Activated CD4-positive, CD25-positive, alpha-beta regulatory T cell treated with anti-CD3 and anti-CD28 coated beads, Interleukin-2, amount 50 U/mL, for 72 hours (primary cell): Measurements from ENCODE around the gene CHADL.
"Not testable (repeated sequence)": the region's sequence is repeated elsewhere in the genome, so short reads cannot be mapped to it uniquely, and the experiment has no call there.

Source experiments
- DNase-seq: peaks from one replicate; pipeline ENCODE4 v3.0.0; 2021

The CHADL gene, protein sequence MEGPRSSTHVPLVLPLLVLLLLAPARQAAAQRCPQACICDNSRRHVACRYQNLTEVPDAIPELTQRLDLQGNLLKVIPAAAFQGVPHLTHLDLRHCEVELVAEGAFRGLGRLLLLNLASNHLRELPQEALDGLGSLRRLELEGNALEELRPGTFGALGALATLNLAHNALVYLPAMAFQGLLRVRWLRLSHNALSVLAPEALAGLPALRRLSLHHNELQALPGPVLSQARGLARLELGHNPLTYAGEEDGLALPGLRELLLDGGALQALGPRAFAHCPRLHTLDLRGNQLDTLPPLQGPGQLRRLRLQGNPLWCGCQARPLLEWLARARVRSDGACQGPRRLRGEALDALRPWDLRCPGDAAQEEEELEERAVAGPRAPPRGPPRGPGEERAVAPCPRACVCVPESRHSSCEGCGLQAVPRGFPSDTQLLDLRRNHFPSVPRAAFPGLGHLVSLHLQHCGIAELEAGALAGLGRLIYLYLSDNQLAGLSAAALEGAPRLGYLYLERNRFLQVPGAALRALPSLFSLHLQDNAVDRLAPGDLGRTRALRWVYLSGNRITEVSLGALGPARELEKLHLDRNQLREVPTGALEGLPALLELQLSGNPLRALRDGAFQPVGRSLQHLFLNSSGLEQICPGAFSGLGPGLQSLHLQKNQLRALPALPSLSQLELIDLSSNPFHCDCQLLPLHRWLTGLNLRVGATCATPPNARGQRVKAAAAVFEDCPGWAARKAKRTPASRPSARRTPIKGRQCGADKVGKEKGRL

DNA sequence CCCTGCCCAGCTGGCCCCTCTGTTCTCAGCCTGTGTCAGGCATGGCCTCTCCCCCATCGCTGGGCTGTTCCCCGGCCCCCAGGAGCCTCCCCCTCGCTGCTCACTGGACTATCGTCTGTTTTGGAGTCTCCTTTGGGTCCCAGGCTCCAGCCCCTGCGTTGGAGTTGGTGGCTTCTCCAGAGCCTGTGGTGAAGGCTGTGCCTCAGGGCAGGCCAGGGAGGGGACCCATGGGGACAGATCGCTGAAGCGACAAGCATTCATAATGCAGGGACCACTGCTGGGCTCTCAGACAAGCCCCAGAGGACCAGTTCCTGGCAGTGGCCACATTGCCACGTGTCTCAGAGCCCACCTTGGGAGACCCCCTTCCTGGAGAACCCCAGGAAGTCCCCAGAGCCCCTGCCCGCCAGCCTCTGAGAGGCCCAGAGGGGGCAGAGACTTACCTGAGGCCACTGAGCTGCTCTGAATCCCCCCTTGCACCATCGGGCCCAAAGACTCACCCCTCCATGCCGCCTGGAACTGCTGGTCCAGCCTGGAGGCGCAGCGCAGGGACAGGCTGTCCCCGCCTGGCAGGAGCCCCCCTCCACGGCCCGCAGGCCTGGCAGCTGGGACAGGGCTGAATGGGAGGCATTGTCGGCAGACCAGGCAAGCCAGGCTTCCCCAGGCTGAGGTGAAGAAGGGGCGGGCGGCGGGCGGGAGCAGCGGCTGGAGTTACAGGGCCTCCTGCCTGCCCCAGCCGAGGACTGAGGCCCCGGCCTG, at the start of gene CHADL:
Gene CHADL (minus strand): TSS at position 555 of the 756 bp plus-strand sequence. CDS start 50 bp downstream, at position 505.
- no peak for DNase-seq

GRCh38 chr22:41289671-41290070, 48.9 kb upstream of the CHADL start:
- DNase-seq: no peak

DNA sequence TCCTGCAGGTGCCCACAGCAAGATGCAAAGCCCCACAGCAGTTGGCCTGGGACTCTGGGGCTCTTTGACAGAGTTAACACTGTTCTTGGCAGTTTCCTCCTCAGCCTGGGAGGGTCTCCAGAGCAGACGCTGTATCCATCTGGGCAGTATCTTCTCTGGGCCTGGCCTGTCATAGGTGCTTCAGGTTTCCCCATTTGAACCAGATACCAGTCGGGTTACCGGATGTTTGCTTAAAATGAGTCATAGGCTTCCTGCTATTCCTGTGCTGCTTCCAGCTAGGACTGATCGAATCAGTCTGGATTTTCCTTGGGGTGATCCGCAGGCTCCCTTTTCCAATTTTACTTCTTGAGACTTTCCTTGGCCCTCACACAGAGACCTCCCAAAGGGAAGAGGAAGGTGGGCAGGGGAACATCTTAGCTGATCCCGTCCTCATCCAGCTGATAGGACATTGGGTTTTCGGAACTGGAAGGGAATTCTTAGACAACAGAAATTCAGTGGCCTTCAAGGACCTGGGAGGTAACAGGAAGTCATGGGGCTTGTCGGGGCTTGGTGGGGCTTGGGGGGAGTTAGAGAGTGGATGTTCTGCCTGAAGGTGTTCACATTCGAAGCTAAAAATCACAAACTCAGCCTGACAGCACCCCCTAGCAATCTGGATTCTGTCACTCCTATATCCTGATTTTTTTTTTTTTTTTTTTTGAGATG, 47.7 kb upstream of the CHADL start:
- no peak for DNase-seq

- DNase-seq: peak; percentile 61
These were observed 45.9 kb upstream of the CHADL start for GRCh38 chr22:41286639-41287091.

DNA sequence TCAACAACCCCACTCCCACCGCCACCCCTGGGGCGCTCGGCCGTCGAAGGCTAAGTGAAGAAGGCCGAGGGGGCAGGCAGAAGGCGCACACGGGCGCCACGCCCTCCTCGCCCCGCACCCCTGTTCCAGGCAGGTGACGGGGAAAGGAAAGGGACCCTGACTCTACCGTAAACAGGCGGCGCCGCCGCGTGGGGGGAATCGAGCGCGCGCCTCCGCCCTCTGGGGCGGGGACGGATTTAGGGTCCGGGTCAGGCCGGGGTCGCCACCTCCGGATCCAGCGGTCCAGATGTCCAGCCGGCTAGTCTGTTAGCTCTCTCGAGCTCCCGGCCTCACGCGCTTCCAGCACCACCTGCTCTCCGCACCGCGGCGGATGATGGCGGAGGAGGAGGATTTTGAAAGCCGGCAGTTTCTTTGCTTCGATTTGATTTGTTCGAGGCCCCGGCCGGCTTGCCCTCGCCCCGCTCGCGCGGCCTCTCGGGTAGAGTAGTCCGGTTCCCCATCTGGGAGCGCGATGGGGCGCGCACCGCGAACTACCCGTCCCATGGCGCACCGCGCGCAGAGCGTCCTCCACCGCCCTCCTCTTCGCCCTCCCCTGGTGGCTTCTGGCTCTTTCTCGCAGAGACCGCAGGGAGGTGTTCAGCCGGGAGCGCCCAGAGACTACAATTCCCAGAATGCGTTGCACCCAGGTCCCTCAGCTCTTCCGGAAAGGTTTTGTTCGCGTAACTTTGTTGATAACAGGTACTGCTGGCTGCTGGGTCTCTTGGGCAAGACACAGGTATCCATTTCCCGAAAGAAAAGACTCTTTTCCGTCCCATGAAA, 45.3 kb upstream of the CHADL start, which contains the start of gene RANGAP1:
Gene RANGAP1 (minus strand): TSS at position 368 of the 819 bp plus-strand sequence. CDS start 5,143 bp downstream, outside the sequence.
- peak; percentile 96 for DNase-seq

GRCh38 chr22:41285441-41285819, 44.7 kb upstream of the CHADL start:
- DNase-seq: peak; percentile 79

DNA sequence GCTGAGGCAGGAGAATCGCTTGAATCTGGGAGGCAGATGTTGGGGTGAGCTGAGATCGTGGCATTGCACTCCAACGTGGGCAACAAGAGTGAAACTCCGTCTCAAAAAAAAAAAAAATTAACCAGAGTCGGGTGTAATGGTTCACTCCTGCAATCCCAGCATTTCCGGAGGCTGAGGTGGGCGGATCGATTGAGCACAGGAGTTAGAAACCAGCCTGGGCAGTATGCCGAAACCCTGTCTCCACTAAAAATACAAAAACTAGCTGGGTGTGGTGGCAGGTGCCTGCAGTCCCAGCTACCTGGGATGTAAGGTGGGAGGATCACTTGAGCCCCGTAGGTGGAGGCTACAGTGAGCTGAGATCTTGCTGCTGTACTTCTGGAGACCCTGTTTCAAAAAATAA, 43.7 kb upstream of the CHADL start:
- no peak for DNase-seq

DNA sequence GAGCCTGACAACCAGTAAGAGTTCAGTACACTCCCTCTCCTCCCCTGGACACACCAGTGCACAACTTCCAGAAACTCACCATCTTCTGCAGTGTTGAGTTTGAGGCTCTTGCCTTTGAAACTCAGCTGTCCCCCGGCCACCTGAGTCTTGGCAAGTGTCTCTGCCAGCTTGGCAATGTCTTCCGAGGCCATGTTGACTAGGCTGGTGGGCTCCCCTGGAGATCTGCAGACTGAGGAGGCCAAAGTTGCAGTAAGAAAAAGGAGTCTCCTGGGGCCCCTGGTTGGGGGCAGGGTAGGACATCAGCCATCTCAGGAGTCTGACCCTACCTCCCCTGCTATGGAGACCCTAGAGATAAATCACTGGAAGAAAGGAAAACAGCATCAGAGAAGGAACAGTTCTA, 40.1 kb upstream of the CHADL start:
- no peak for DNase-seq

DNA sequence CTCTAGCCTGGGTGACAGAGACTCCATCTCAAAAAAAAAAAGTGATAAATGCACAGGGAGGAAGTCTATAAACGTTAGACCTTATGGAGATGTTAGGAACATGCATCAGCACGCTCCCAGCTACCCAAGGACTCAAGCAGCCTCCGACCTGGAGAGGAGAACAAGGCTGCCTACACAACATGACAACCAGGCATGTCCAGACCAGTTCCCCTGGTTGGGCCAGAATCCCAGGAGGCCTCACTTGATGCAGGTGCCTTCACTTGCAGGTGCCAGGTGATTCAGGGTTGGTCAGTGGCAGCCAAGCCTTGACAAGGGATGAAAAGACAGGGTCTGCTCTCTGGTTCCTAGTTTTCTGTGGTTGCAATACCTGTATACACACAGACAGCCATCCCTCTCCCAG, 39.3 kb upstream of the CHADL start:
- DNase-seq: no peak

- no peak for DNase-seq
These were observed 34.1 kb upstream of the CHADL start for GRCh38 chr22:41274856-41275255.

- DNase-seq: no peak
These were observed 32.4 kb upstream of the CHADL start for GRCh38 chr22:41273128-41273527.

DNA sequence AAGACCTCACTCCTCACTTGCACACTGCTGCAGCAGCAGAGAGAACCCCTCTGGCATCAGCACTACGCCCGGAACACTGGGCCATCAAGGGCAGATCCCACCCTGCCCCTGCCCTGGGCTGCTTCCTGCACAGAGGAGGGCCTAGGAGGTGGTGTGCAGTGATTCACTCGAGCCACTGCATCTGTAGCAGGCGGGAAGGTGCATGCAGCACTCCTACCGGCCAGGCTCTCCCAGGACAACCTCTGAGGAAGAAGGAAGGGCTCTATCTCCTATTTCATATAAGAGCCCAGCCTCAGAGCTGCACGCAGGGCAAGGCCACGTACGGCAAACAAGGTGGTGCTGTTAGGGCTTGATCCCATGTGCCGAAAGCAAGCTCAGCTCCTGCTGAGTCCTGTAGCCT, 31.1 kb upstream of the CHADL start:
- no peak for DNase-seq

- no peak for DNase-seq
These were observed 27.2 kb upstream of the CHADL start for GRCh38 chr22:41267958-41268357.

DNA sequence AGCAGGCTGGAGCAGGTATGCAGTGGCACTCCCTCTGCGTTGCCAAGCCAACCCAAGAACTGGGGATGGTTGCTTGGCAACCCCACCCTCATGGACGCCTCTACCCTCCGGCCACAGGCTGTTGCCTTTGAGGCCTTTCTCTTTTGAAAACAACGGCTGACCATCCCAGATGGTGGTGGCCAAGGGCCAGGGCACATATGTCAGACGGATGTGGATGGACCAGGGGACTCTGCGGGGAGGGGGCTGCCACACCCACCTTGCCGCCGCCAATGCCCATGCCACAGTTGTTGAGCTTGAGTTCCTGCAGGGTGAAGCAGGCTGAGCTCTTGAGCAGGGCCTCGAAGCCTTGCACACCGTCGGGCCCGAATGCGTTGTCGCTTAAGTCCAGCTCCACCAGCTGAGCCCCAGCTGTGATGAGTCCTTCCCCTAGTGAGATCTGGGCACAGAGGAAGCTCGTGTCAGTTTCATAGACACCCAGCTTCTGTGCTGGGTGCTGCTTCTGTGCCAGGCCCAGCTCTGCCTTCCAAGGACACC, 23.7 kb upstream of the CHADL start:
- DNase-seq: no peak

DNA sequence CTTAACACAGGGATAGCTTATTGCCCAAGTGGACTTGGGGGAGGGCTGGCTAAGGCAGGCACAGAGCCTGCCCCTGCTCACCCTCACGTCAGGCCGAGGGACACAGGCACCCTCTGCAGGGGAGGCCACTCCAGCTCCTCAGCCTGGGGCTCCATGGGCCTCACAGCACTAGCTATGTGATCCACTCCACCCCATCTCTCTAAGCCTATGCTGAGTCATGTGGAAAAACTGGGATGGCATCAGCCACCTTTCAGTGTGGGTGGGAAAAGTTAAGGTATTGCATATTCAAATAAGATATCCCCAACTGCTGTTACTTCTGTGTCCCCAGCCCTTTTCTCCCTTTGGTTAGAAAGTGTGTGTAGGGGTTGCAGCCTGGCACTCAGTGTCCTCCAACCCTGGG, 23.0 kb upstream of the CHADL start:
- DNase-seq: no peak

- DNase-seq: no peak
These were observed 21.6 kb upstream of the CHADL start for GRCh38 chr22:41262250-41262765.

- DNase-seq: no peak
These were observed 21.0 kb upstream of the CHADL start for GRCh38 chr22:41261541-41262249.

- no peak for DNase-seq
These were observed 20.1 kb upstream of the CHADL start for GRCh38 chr22:41260871-41261270.

DNA sequence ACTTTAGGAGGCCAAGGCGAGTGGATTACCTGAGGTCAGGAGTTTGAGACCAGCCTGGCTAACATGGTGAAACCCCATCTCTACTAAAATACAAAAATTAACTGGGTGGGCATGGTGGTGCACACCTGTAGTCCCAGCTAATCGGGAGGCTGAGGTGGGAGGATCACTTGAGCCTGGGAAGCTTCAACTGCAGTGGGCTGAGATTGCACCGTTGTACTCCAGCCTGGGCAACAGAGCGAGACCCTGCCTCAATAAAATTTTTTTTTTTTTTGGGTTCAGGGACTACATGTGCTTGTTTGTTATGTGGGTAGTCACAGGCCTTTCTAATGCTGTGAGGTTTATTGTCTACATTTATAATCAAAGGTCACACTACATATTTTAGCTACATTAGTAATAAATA, 19.0 kb upstream of the CHADL start:
- DNase-seq: not testable (repeated sequence)

DNA sequence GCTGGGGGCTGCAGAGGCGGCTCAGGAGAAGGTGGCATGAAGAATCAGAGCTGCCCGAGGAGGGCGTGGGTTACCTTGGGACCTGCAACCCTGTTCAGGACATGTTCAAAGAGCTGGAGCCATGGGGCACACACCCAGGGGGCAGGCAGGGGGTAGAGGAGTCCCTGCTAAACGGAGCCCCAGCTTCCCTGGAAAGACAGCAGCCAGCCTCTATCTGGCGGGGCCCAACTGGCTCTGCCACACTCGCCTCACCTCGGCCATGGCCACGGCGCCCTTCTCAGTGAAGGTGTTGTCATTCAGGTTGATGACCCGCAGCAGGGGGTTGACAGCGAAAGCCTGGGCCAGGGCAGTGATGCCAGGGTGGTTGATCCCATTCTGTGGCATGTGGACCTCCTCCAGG, 17.0 kb upstream of the CHADL start:
- DNase-seq: no peak
